ENCODE results near the gene RBM48. TPM values are rescaled to one million over a fixed set of nuclear protein-coding genes. Genes with fewer than 3 reads are reported as not detected.

Gene RBM48
- total and polyA plus RNA-seq, 7 experiments from 2014 or later: 16.9 to 42.7 (median 37.8) TPM

GRCh38 chr7:92487804-92488203, 40.8 kb upstream of the RBM48 start:
- peaks cover 0 to 33% (median 19%) of the 10 kb centered on the region in 5 donors for H3K36me3 Mint-ChIP-seq
- peaks cover 16 to 61% (median 19%) of the 10 kb centered on the region in 3 experiments for H3K36me3 ChIP-seq (ENCODE audit: control insufficient read depth in 2 of 3, insufficient read depth in 3 of 3, low read length in 3 of 3)
- H3K4me1 ChIP-seq (ENCODE audit: control insufficient read depth in 2 of 2, insufficient read depth in 2 of 2, low read length in 2 of 2): no peaks in the 10 kb centered on the region
- no peaks in the 10 kb centered on the region for H3K4me1 Mint-ChIP-seq
- H3K4me3 ChIP-seq (ENCODE audit: low read length): no peak overlapping the region
- CTCF ChIA-PET: no interaction called here
- H3K4me3 Mint-ChIP-seq: no peak overlapping the region
- H3K27me3 ChIP-seq (ENCODE audit: control insufficient read depth in 2 of 2, insufficient read depth in 2 of 2, low read length in 2 of 2): no peaks in the 10 kb centered on the region
- DNase-seq: no peak
- no peak overlapping the region for H3K27ac Mint-ChIP-seq
- POLR2A ChIA-PET: interaction anchor here (0.9 to 1.3 kb wide), 2 partner anchors 40 to 41 kb away, joined by 3 to 4 read pairs; partner anchors contain the start of genes GATAD1, PEX1 and RBM48
- no peaks in the 10 kb centered on the region for H3K27me3 Mint-ChIP-seq
- no peaks in the 10 kb centered on the region for H3K9me3 Mint-ChIP-seq
- intact Hi-C loops (cut with micrococcal nuclease): no loop called here
- H3K9me3 ChIP-seq (ENCODE audit: control insufficient read depth in 2 of 3, low read length in 3 of 3): no peaks in the 10 kb centered on the region
- H3K27ac ChIP-seq (ENCODE audit: low read depth, low read length): no peak overlapping the region
- no peak for ATAC-seq

GRCh38 chr7:92489634-92490033, 39.0 kb upstream of the RBM48 start:
- Mint-ChIP-seq H3K36me3 (peaks cover 0 to 42% (median 19%) of the 10 kb centered on the region in 5 donors), H3K4me3 (no peak overlapping the region), H3K27ac (peak overlapping the region in 2 of 9 donors; percentile 33), H3K9me3 (no peaks in the 10 kb centered on the region), H3K27me3 (no peaks in the 10 kb centered on the region), H3K4me1 (no peaks in the 10 kb centered on the region)
- Histone ChIP-seq H3K9me3 (ENCODE audit: control insufficient read depth in 2 of 3, low read length in 3 of 3) (no peaks in the 10 kb centered on the region), H3K4me3 (ENCODE audit: low read length) (no peak overlapping the region), H3K36me3 (ENCODE audit: control insufficient read depth in 2 of 3, insufficient read depth in 3 of 3, low read length in 3 of 3) (peaks cover 16 to 71% (median 27%) of the 10 kb centered on the region in 3 experiments), H3K27ac (ENCODE audit: low read depth, low read length) (no peak overlapping the region), H3K27me3 (ENCODE audit: control insufficient read depth in 2 of 2, insufficient read depth in 2 of 2, low read length in 2 of 2) (no peaks in the 10 kb centered on the region), H3K4me1 (ENCODE audit: control insufficient read depth in 2 of 2, insufficient read depth in 2 of 2, low read length in 2 of 2) (no peaks in the 10 kb centered on the region)
- ChIA-PET CTCF (no interaction called here), POLR2A (interaction anchor here (0.5 to 0.7 kb wide), 2 partner anchors 41 to 52 kb away, joined by 3 read pairs; no protein-coding TSS in a partner anchor)
- ATAC-seq (no peak), DNase-seq (no peak)
- intact Hi-C loops (cut with micrococcal nuclease): loop anchor here in 1 of 2 donors (1.0 kb wide), 1 partner anchor 21 kb away; no protein-coding TSS in a partner anchor

- no peak for ATAC-seq
- Histone ChIP-seq H3K27ac (ENCODE audit: low read depth, low read length) (no peak overlapping the region), H3K4me1 (ENCODE audit: control insufficient read depth in 2 of 2, insufficient read depth in 2 of 2, low read length in 2 of 2) (no peaks in the 10 kb centered on the region), H3K9me3 (ENCODE audit: control insufficient read depth in 2 of 3, low read length in 3 of 3) (no peaks in the 10 kb centered on the region), H3K4me3 (ENCODE audit: low read length) (no peak overlapping the region), H3K36me3 (ENCODE audit: control insufficient read depth in 2 of 3, insufficient read depth in 3 of 3, low read length in 3 of 3) (peaks cover 0 to 66% (median 15%) of the 10 kb centered on the region in 3 experiments), H3K27me3 (ENCODE audit: control insufficient read depth in 2 of 2, insufficient read depth in 2 of 2, low read length in 2 of 2) (no peaks in the 10 kb centered on the region)
- ChIA-PET CTCF (no interaction called here), POLR2A (no interaction called here)
- peaks cover 10 to 50% (median 26%) of the 10 kb centered on the region in 5 donors for H3K36me3 Mint-ChIP-seq
- DNase-seq: no peak
- H3K27ac Mint-ChIP-seq: peak overlapping the region in 1 of 9 donors; percentile 32
- intact Hi-C loops (cut with micrococcal nuclease): no loop called here
- H3K9me3 Mint-ChIP-seq: no peaks in the 10 kb centered on the region
- H3K4me3 Mint-ChIP-seq: no peak overlapping the region
- H3K4me1 Mint-ChIP-seq: peaks cover 0 to 5% (median 0%) of the 10 kb centered on the region in 7 donors
- no peaks in the 10 kb centered on the region for H3K27me3 Mint-ChIP-seq
Measured at GRCh38 chr7:92496876-92497275, 31.7 kb upstream of the RBM48 start.

GRCh38 chr7:92498557-92498956, 30.0 kb upstream of the RBM48 start:
- Histone ChIP-seq H3K9me3 (ENCODE audit: control insufficient read depth in 2 of 3, low read length in 3 of 3) (no peaks in the 10 kb centered on the region), H3K4me1 (ENCODE audit: control insufficient read depth in 2 of 2, insufficient read depth in 2 of 2, low read length in 2 of 2) (no peaks in the 10 kb centered on the region), H3K27ac (ENCODE audit: low read depth, low read length) (no peak overlapping the region), H3K36me3 (ENCODE audit: control insufficient read depth in 2 of 3, insufficient read depth in 3 of 3, low read length in 3 of 3) (peaks cover 0 to 56% (median 19%) of the 10 kb centered on the region in 3 experiments), H3K4me3 (ENCODE audit: low read length) (no peak overlapping the region), H3K27me3 (ENCODE audit: control insufficient read depth in 2 of 2, insufficient read depth in 2 of 2, low read length in 2 of 2) (no peaks in the 10 kb centered on the region)
- H3K4me3 Mint-ChIP-seq: no peak overlapping the region
- DNase-seq: no peak
- peaks cover 0 to 7% (median 0%) of the 10 kb centered on the region in 7 donors for H3K4me1 Mint-ChIP-seq
- H3K36me3 Mint-ChIP-seq: peaks cover 10 to 47% (median 31%) of the 10 kb centered on the region in 5 donors
- CTCF ChIA-PET: no interaction called here
- intact Hi-C loops (cut with micrococcal nuclease): no loop called here
- ATAC-seq: no peak
- POLR2A ChIA-PET: no interaction called here
- H3K27me3 Mint-ChIP-seq: no peaks in the 10 kb centered on the region
- no peaks in the 10 kb centered on the region for H3K9me3 Mint-ChIP-seq
- peak overlapping the region in 1 of 9 donors; percentile 33 for H3K27ac Mint-ChIP-seq

GRCh38 chr7:92503767-92504166, 24.8 kb upstream of the RBM48 start:
- no peak for ATAC-seq
- H3K36me3 Mint-ChIP-seq: peaks cover 11 to 53% (median 25%) of the 10 kb centered on the region in 5 donors
- intact Hi-C loops (cut with micrococcal nuclease): no loop called here

GRCh38 chr7:92504563-92504962, 24.0 kb upstream of the RBM48 start:
- intact Hi-C loops (cut with micrococcal nuclease): no loop called here
- Histone ChIP-seq H3K27me3 (ENCODE audit: control insufficient read depth in 2 of 2, insufficient read depth in 2 of 2, low read length in 2 of 2) (no peaks in the 10 kb centered on the region), H3K27ac (ENCODE audit: low read depth, low read length) (no peak overlapping the region), H3K36me3 (ENCODE audit: control insufficient read depth in 2 of 3, insufficient read depth in 3 of 3, low read length in 3 of 3) (peaks cover 0 to 36% (median 18%) of the 10 kb centered on the region in 3 experiments), H3K9me3 (ENCODE audit: control insufficient read depth in 2 of 3, low read length in 3 of 3) (no peaks in the 10 kb centered on the region), H3K4me3 (ENCODE audit: low read length) (no peak overlapping the region), H3K4me1 (ENCODE audit: control insufficient read depth in 2 of 2, insufficient read depth in 2 of 2, low read length in 2 of 2) (no peaks in the 10 kb centered on the region)
- H3K36me3 Mint-ChIP-seq: peaks cover 11 to 51% (median 19%) of the 10 kb centered on the region in 5 donors
- no peaks in the 10 kb centered on the region for H3K9me3 Mint-ChIP-seq
- ATAC-seq (no peak), DNase-seq (no peak)
- H3K4me1 Mint-ChIP-seq: peaks cover 0 to 9% (median 0%) of the 10 kb centered on the region in 7 donors
- H3K27ac Mint-ChIP-seq: no peak overlapping the region
- no peak overlapping the region for H3K4me3 Mint-ChIP-seq
- ChIA-PET CTCF (no interaction called here), POLR2A (no interaction called here)
- no peaks in the 10 kb centered on the region for H3K27me3 Mint-ChIP-seq

More at GRCh38 chr7:92503767-92504166, 24.8 kb upstream of the RBM48 start:
- Histone ChIP-seq H3K9me3 (ENCODE audit: control insufficient read depth in 2 of 3, low read length in 3 of 3) (no peaks in the 10 kb centered on the region), H3K27me3 (ENCODE audit: control insufficient read depth in 2 of 2, insufficient read depth in 2 of 2, low read length in 2 of 2) (no peaks in the 10 kb centered on the region), H3K4me1 (ENCODE audit: control insufficient read depth in 2 of 2, insufficient read depth in 2 of 2, low read length in 2 of 2) (no peaks in the 10 kb centered on the region), H3K27ac (ENCODE audit: low read depth, low read length) (no peak overlapping the region), H3K4me3 (ENCODE audit: low read length) (no peak overlapping the region), H3K36me3 (ENCODE audit: control insufficient read depth in 2 of 3, insufficient read depth in 3 of 3, low read length in 3 of 3) (peaks cover 0 to 40% (median 18%) of the 10 kb centered on the region in 3 experiments)
- Mint-ChIP-seq H3K27ac (peak overlapping the region in 1 of 9 donors; percentile 51), H3K4me3 (no peak overlapping the region), H3K4me1 (peaks cover 0 to 10% (median 0%) of the 10 kb centered on the region in 7 donors), H3K9me3 (no peaks in the 10 kb centered on the region), H3K27me3 (no peaks in the 10 kb centered on the region)
- ChIA-PET POLR2A (no interaction called here), CTCF (no interaction called here)
- DNase-seq: no peak

- Mint-ChIP-seq H3K27me3 (no peaks in the 10 kb centered on the region), H3K36me3 (peaks cover 6 to 41% (median 13%) of the 10 kb centered on the region in 5 donors)
- no peaks in the 10 kb centered on the region for H3K4me1 ChIP-seq (ENCODE audit: control insufficient read depth in 2 of 2, insufficient read depth in 2 of 2, low read length in 2 of 2)
Measured at GRCh38 chr7:92506363-92506762, 22.2 kb upstream of the RBM48 start.

More at GRCh38 chr7:92506363-92506762, 22.2 kb upstream of the RBM48 start:
- ChIA-PET POLR2A (interaction anchor here (1.6 kb wide), 1 partner anchor 22 kb away, joined by 5 read pairs; the partner anchor contains the start of genes PEX1 and RBM48), CTCF (no interaction called here)
- intact Hi-C loops (cut with micrococcal nuclease): no loop called here
- H3K27ac ChIP-seq (ENCODE audit: low read depth, low read length): no peak overlapping the region
- no peak overlapping the region for H3K4me3 ChIP-seq (ENCODE audit: low read length)
- no peak for ATAC-seq
- DNase-seq: no peak
- Mint-ChIP-seq H3K9me3 (no peaks in the 10 kb centered on the region), H3K27ac (no peak overlapping the region), H3K4me3 (no peak overlapping the region), H3K4me1 (peaks cover 0 to 9% (median 0%) of the 10 kb centered on the region in 7 donors)
- H3K36me3 ChIP-seq (ENCODE audit: control insufficient read depth in 2 of 3, insufficient read depth in 3 of 3, low read length in 3 of 3): peaks cover 0 to 19% (median 17%) of the 10 kb centered on the region in 3 experiments
- H3K9me3 ChIP-seq (ENCODE audit: control insufficient read depth in 2 of 3, low read length in 3 of 3): no peaks in the 10 kb centered on the region
- H3K27me3 ChIP-seq (ENCODE audit: control insufficient read depth in 2 of 2, insufficient read depth in 2 of 2, low read length in 2 of 2): no peaks in the 10 kb centered on the region

Data from naive thymus-derived CD4-positive, alpha-beta T cell (primary cell).